Hematopoietic multipotent progenitor cell treated with erythropoietin and hydrocortisone succinate and interleukin-3 and kit ligand, for 6 days (in vitro differentiated cells): ENCODE results near the gene INPP4A.

Experiments used
- DNase-seq: peaks from one replicate; pipeline ENCODE4 v3.0.0-alpha.2; 2015

INPP4A gene

GRCh38 chr2:98461498-98462049 is 16.9 kb downstream of the INPP4A start:
- no peak for DNase-seq

GRCh38 chr2:98463081-98463481 is 18.4 kb downstream of the INPP4A start:
- DNase-seq, result no peak

GRCh38 chr2:98463551-98463971 is 18.9 kb downstream of the INPP4A start:
- DNase-seq, result no peak

- DNase-seq, result peak; percentile 91
Measured at GRCh38 chr2:98463988-98464771, 19.5 kb downstream of the INPP4A start.

GRCh38 chr2:98464772-98465310 is 20.2 kb downstream of the INPP4A start:
- DNase-seq, result peak; percentile 88

- DNase-seq, result peak; percentile 97
Measured at GRCh38 chr2:98465456-98466226, 21.0 kb downstream of the INPP4A start.

- DNase-seq, result peak; percentile 39
Measured at GRCh38 chr2:98467082-98467536, 22.5 kb downstream of the INPP4A start.

- DNase-seq, result no peak
Measured at GRCh38 chr2:98467652-98468051, 23.0 kb downstream of the INPP4A start.

- DNase-seq, result no peak
Measured at GRCh38 chr2:98468621-98469236, 24.1 kb downstream of the INPP4A start.

GRCh38 chr2:98469862-98470544 is 25.3 kb downstream of the INPP4A start:
- peak; percentile 33 for DNase-seq

- DNase-seq, result no peak
Measured at GRCh38 chr2:98470851-98471255, 26.2 kb downstream of the INPP4A start.

GRCh38 chr2:98471402-98472131 is 26.9 kb downstream of the INPP4A start:
- DNase-seq, result no peak

GRCh38 chr2:98472132-98472650 is 27.5 kb downstream of the INPP4A start:
- peak; percentile 91 for DNase-seq

- no peak for DNase-seq
Measured at GRCh38 chr2:98472961-98473746, 28.5 kb downstream of the INPP4A start.

GRCh38 chr2:98473995-98474780 is 29.5 kb downstream of the INPP4A start:
- no peak for DNase-seq

GRCh38 chr2:98474979-98475632 is 30.4 kb downstream of the INPP4A start:
- no peak for DNase-seq

GRCh38 chr2:98476192-98476868 is 31.7 kb downstream of the INPP4A start:
- peak; percentile 25 for DNase-seq

GRCh38 chr2:98477036-98477435 is 32.4 kb downstream of the INPP4A start:
- DNase-seq, result no peak

- no peak for DNase-seq
Measured at GRCh38 chr2:98477506-98477905, 32.8 kb downstream of the INPP4A start.
